ENCODE measurements around the gene TAF4. TPM values are rescaled to one million over a fixed set of nuclear protein-coding genes. Genes with fewer than 3 reads are reported as not detected.

TAF4 gene
- total RNA-seq, 1 experiment from 2014 or later = 21.0 TPM

DNA sequence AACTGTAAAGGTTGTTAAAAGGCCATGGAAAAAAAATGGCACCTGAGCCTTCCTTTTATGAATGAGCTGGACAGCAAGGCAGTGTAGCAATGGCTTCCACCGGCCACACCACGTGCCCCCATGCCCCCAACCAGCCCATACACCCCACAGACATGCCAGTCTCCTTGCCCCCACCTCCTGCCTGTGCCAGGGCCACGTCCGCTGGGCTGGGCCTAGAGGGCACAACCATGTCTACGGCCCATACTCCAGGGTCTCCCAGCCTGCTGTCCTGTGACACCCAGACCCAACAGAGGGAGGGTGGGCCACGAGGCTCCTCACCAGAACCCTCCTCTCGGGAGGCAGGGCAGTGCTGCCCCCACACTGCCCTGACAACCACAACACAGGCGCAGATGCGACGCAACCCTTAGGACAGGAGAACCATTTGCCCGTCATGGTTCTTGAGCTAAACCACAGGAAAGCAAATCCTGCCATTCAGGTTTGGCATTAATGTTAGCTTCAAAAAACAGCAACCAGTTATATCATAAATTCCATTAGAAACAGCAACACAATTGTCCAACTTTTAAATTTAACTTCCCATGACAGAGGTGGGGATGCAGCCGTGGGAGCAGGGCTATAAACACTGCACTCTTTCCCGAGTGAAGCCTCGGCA, 50.7 kb downstream of the TAF4 start:
- POLR2A ChIA-PET = no interaction called here
- H3K27ac ChIP-seq (ENCODE audit: low read length) = no peak overlapping the region
- H3K36me3 ChIP-seq (ENCODE audit: control insufficient read depth, insufficient read depth, low read length) = no peaks in the 10 kb centered on the region
- H3K4me3 ChIP-seq (ENCODE audit: low read depth in 2 of 2, low read length in 2 of 2) = no peak overlapping the region
- CTCF ChIA-PET = interaction anchor here (0.6 kb wide), 1 partner anchor 14 kb away, joined by 4 read pairs; no protein-coding TSS in a partner anchor
- ATAC-seq = no peak
- no peaks in the 10 kb centered on the region for H3K9me3 ChIP-seq (ENCODE audit: control insufficient read depth, insufficient read depth, low read depth, low read length)
- H3K27me3 ChIP-seq (ENCODE audit: control insufficient read depth, insufficient read depth, low read length) = no peaks in the 10 kb centered on the region
- no TSS peak for BruUV-seq (replicated peaks)
- DNase-seq (ENCODE audit: low read depth, low spot score) = no peak
- H3K4me1 ChIP-seq (ENCODE audit: control insufficient read depth, insufficient read depth, low read length) = no peaks in the 10 kb centered on the region; the same call in 1 of the 2 replicates
- intact Hi-C loops (cut with micrococcal nuclease; ENCODE audit: unreplicated experiment) = no loop called here
- TF ChIP-seq POLR2AphosphoS5 (IDR thresholded peaks at IDR 0.05; ENCODE audit: low read depth, low read length) = no peak
- in situ Hi-C loops (cut with HindIII; ENCODE audit: low pct_unique_long_range_greater_than_20kb, low sequenced_read_pairs) = no loop called here

- ChIA-PET CTCF (no interaction called here), POLR2A (no interaction called here)
- Histone ChIP-seq H3K9me3 (ENCODE audit: control insufficient read depth, insufficient read depth, low read depth, low read length) (no peaks in the 10 kb centered on the region), H3K27ac (ENCODE audit: low read length) (no peak overlapping the region), H3K4me1 (ENCODE audit: control insufficient read depth, insufficient read depth, low read length) (no peaks in the 10 kb centered on the region; the same call in 1 of the 2 replicates), H3K4me3 (ENCODE audit: low read depth in 2 of 2, low read length in 2 of 2) (no peak overlapping the region), H3K36me3 (ENCODE audit: control insufficient read depth, insufficient read depth, low read length) (no peaks in the 10 kb centered on the region; the same call in 1 of the 2 replicates), H3K27me3 (ENCODE audit: control insufficient read depth, insufficient read depth, low read length) (no peaks in the 10 kb centered on the region)
- DNase-seq (ENCODE audit: low read depth, low spot score) (no peak), ATAC-seq (no peak)
- TF ChIP-seq, protein P1, sequence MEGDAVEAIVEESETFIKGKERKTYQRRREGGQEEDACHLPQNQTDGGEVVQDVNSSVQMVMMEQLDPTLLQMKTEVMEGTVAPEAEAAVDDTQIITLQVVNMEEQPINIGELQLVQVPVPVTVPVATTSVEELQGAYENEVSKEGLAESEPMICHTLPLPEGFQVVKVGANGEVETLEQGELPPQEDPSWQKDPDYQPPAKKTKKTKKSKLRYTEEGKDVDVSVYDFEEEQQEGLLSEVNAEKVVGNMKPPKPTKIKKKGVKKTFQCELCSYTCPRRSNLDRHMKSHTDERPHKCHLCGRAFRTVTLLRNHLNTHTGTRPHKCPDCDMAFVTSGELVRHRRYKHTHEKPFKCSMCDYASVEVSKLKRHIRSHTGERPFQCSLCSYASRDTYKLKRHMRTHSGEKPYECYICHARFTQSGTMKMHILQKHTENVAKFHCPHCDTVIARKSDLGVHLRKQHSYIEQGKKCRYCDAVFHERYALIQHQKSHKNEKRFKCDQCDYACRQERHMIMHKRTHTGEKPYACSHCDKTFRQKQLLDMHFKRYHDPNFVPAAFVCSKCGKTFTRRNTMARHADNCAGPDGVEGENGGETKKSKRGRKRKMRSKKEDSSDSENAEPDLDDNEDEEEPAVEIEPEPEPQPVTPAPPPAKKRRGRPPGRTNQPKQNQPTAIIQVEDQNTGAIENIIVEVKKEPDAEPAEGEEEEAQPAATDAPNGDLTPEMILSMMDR (IDR thresholded peaks at IDR 0.05) = no peak
- no peak for TF ChIP-seq SIN3A (IDR thresholded peaks at IDR 0.05; ENCODE audit: borderline replicate concordance, insufficient read depth, low read depth, low read length)
- no peak for TF ChIP-seq POLR2AphosphoS5 (IDR thresholded peaks at IDR 0.05; ENCODE audit: low read depth, low read length)
- TF ChIP-seq TCF7L2 (IDR thresholded peaks at IDR 0.05; ENCODE audit: low read depth, low read length) = no peak
- no peak for TF ChIP-seq REST (IDR thresholded peaks at IDR 0.05; ENCODE audit: insufficient read depth in 1 of 2, low read depth in 2 of 2, low read length in 1 of 2)
- in situ Hi-C loops (cut with HindIII; ENCODE audit: low pct_unique_long_range_greater_than_20kb, low sequenced_read_pairs) = no loop called here
- BruUV-seq (replicated peaks) = no TSS peak
- intact Hi-C loops (cut with micrococcal nuclease; ENCODE audit: unreplicated experiment) = no loop called here
These were observed 51.2 kb downstream of the TAF4 start for GRCh38 chr20:62014488-62014775.

GRCh38 chr20:62012631-62013030, 53.0 kb downstream of the TAF4 start:
- no peak overlapping the region for H3K27ac ChIP-seq (ENCODE audit: low read length)
- BruUV-seq (replicated peaks) = no TSS peak
- in situ Hi-C loops (cut with HindIII; ENCODE audit: low pct_unique_long_range_greater_than_20kb, low sequenced_read_pairs) = no loop called here
- ATAC-seq (no peak), DNase-seq (ENCODE audit: low read depth, low spot score) (no peak)
- H3K36me3 ChIP-seq (ENCODE audit: control insufficient read depth, insufficient read depth, low read length) = peaks cover 6% of the 10 kb centered on the region
- ChIA-PET CTCF (no interaction called here), POLR2A (no interaction called here)
- intact Hi-C loops (cut with micrococcal nuclease; ENCODE audit: unreplicated experiment) = no loop called here
- H3K4me1 ChIP-seq (ENCODE audit: control insufficient read depth, insufficient read depth, low read length) = no peaks in the 10 kb centered on the region; the same call in 1 of the 2 replicates
- no peak for TF ChIP-seq SIN3A (IDR thresholded peaks at IDR 0.05; ENCODE audit: borderline replicate concordance, insufficient read depth, low read depth, low read length)
- TF ChIP-seq POLR2AphosphoS5 (IDR thresholded peaks at IDR 0.05; ENCODE audit: low read depth, low read length) = no peak
- no peaks in the 10 kb centered on the region for H3K9me3 ChIP-seq (ENCODE audit: control insufficient read depth, insufficient read depth, low read depth, low read length)
- H3K27me3 ChIP-seq (ENCODE audit: control insufficient read depth, insufficient read depth, low read length) = no peaks in the 10 kb centered on the region
- H3K4me3 ChIP-seq (ENCODE audit: low read depth in 2 of 2, low read length in 2 of 2) = no peak overlapping the region

Measured in Panc1 (cell line).